Liver (tissue), 9 donors: ENCODE results near the gene MED12L. TPM values are rescaled to one million over a fixed set of nuclear protein-coding genes. Genes with fewer than 3 reads are reported as not detected.
"Not testable (repeated sequence)": the region's sequence is repeated elsewhere in the genome, so short reads cannot be mapped to it uniquely, and the experiment has no call there.

Experiments used
- DNase-seq: peaks from one replicate; pipeline ENCODE4 v3.0.0-alpha.2; 2017; ENCODE audit warnings: low spot score
- H3K27ac ChIP-seq, 2 donors: one replicate each; pipeline ENCODE4 v1.7.0; 2013; ENCODE audit warnings: inconsistent platforms in 2 of 2, low read length in 2 of 2, control low read depth in 1 of 2, low read depth in 1 of 2, mild to moderate bottlenecking in 1 of 2
- H3K27me3 ChIP-seq, 4 donors: one replicate each; pipeline versions ENCODE4 v1.6.1 to v1.7.0; 2013; ENCODE audit warnings: low read length in 3 of 4, inconsistent platforms in 1 of 4, mild to moderate bottlenecking in 1 of 4, moderate library complexity in 1 of 4; ENCODE audit not compliant: control insufficient read depth in 4 of 4, insufficient read depth in 4 of 4
- H3K36me3 ChIP-seq, 4 donors: one replicate each; pipeline versions ENCODE4 v1.6.1 to v1.7.0; 2013; ENCODE audit warnings: low read length in 3 of 4, mild to moderate bottlenecking in 3 of 4, low read depth in 1 of 4, moderate library complexity in 1 of 4; ENCODE audit not compliant: control insufficient read depth in 4 of 4, insufficient read depth in 3 of 4
- H3K4me1 ChIP-seq, 4 donors: one replicate each; pipeline versions ENCODE4 v1.6.1 to v1.7.0; 2013; ENCODE audit warnings: low read length in 3 of 4, mild to moderate bottlenecking in 3 of 4, moderate library complexity in 1 of 4; ENCODE audit not compliant: control insufficient read depth in 4 of 4, insufficient read depth in 4 of 4
- H3K4me3 ChIP-seq, 3 donors: one replicate each; pipeline versions ENCODE4 v1.6.1 to v1.7.0; 2013; ENCODE audit warnings: low read length in 3 of 3, control low read depth in 1 of 3, low read depth in 1 of 3, mild to moderate bottlenecking in 1 of 3
- H3K9ac ChIP-seq, 2 donors: one replicate each; pipeline ENCODE4 v1.7.0; 2013; ENCODE audit warnings: low read length in 2 of 2, mild to moderate bottlenecking in 2 of 2, moderate library complexity in 2 of 2, control low read depth in 1 of 2, low read depth in 1 of 2
- H3K9me3 ChIP-seq, 4 donors: one replicate each; pipeline versions ENCODE4 v1.6.1 to v1.7.0; 2013; ENCODE audit warnings: low read length in 3 of 4; ENCODE audit not compliant: control insufficient read depth in 4 of 4
- ATF3 ChIP-seq: IDR thresholded peaks from 2 replicates; pipeline ENCODE4 v1.6.1; 2016; ENCODE audit warnings: antibody characterized with exemption
- CTCF ChIP-seq: fragments of 150-350 bp; IDR thresholded peaks from 2 replicates; pipeline ENCODE4 v1.5.1; 2017; ENCODE audit warnings: improper control_type of control experiment, low read depth, low read length; ENCODE audit not compliant: missing input control
- EGR1 ChIP-seq, 2 donors: IDR thresholded peaks; 2 replicates each; pipeline ENCODE4 v1.6.1; 2016 to 2018; ENCODE audit warnings: antibody characterized with exemption in 2 of 2, low read depth in 2 of 2
- FOXA1 ChIP-seq: IDR thresholded peaks from 2 replicates; pipeline ENCODE4 v1.6.1; 2016; ENCODE audit warnings: antibody characterized with exemption
- FOXA2 ChIP-seq: IDR thresholded peaks from 2 replicates; pipeline ENCODE4 v1.6.1; 2016; ENCODE audit warnings: antibody characterized with exemption
- GABPA ChIP-seq, 2 donors: IDR thresholded peaks in 1 of 2; conservative IDR thresholded peaks in 1 of 2; 2 replicates each; pipeline ENCODE4 v1.6.1; 2016; ENCODE audit warnings: antibody characterized with exemption in 2 of 2, mild to moderate bottlenecking in 1 of 2, moderate library complexity in 1 of 2
- HNF4A ChIP-seq, 2 donors: conservative IDR thresholded peaks; 2 replicates each; pipeline ENCODE4 v1.6.1; 2016; ENCODE audit warnings: antibody characterized with exemption in 2 of 2, mild to moderate bottlenecking in 2 of 2
- HNF4G ChIP-seq: IDR thresholded peaks from 2 replicates; pipeline ENCODE4 v1.6.1; 2016; ENCODE audit warnings: antibody characterized with exemption
- JUND ChIP-seq, 2 donors: IDR thresholded peaks; 2 replicates each; pipeline ENCODE4 v1.6.1; 2016; ENCODE audit warnings: antibody characterized with exemption in 2 of 2
- MAX ChIP-seq: IDR thresholded peaks from 2 replicates; pipeline ENCODE4 v1.6.1; 2016; ENCODE audit warnings: antibody characterized with exemption
- NR2F2 ChIP-seq: IDR thresholded peaks from 2 replicates; pipeline ENCODE4 v1.6.1; 2016; ENCODE audit warnings: antibody characterized with exemption
- RAD21 ChIP-seq, 2 donors: IDR thresholded peaks; 2 replicates each; pipeline ENCODE4 v1.6.1; 2016; ENCODE audit warnings: antibody characterized with exemption in 2 of 2, mild to moderate bottlenecking in 2 of 2
- REST ChIP-seq: IDR thresholded peaks from 2 replicates; pipeline ENCODE4 v1.6.1; 2016; ENCODE audit warnings: antibody characterized with exemption, mild to moderate bottlenecking
- RXRA ChIP-seq, 2 donors: IDR thresholded peaks; 2 replicates each; pipeline ENCODE4 v1.6.1; 2017 to 2018; ENCODE audit warnings: antibody characterized with exemption in 2 of 2, mild to moderate bottlenecking in 1 of 2
- SP1 ChIP-seq: IDR thresholded peaks from 2 replicates; pipeline ENCODE4 v1.6.1; 2018; ENCODE audit warnings: antibody characterized with exemption, mild to moderate bottlenecking
- TAF1 ChIP-seq: conservative IDR thresholded peaks from 2 replicates; pipeline ENCODE4 v1.6.1; 2016; ENCODE audit warnings: antibody characterized with exemption, mild to moderate bottlenecking
- YY1 ChIP-seq: IDR thresholded peaks from 2 replicates; pipeline ENCODE4 v1.6.1; 2016; ENCODE audit warnings: antibody characterized with exemption, mild to moderate bottlenecking
- ZBTB33 ChIP-seq: IDR thresholded peaks from 2 replicates; pipeline ENCODE4 v1.6.1; 2016; ENCODE audit warnings: antibody characterized with exemption
- WGBS: extraction: QIAGEN DNeasy Blood & Tissue Kit; methylation state at CpG from one replicate; pipeline ENCODE4 v1.1.7; 2013; 5-methylcytosine and 5-hydroxymethylcytosine counted together
- polyA plus RNA-seq, 2 donors: library from polyadenylated mRNA; stranded (reverse) in 1 of 2; unstranded in 1 of 2; fragments of 200-250 nt in 1 of 2; fragments of >200 nt in 1 of 2; fragmentation: Nextera tagmentation in 1 of 2; extraction: Ambion mirVana in 1 of 2; gene quantifications; one replicate each; pipeline versions ENCODE4 v1.2.1 to v1.2.3, GENCODE V29; 2013 to 2015
- total RNA-seq, 2 donors: library from RNA; depleted of rRNA; stranded (reverse); fragments of >200 nt; gene quantifications; one replicate each; pipeline ENCODE4 v1.2.3, GENCODE V29; 2014
- donor health status: healthy.
- donor health status: healthy.
- donor health status: healthy.
- donor health status: healthy.
- donor health status: healthy.

Gene MED12L
- total and polyA plus RNA-seq, 4 donors = 0.02 to 2.1 (median 0.49) TPM

- no peak overlapping the region for H3K4me3 ChIP-seq
- no peaks in the 10 kb centered on the region for H3K4me1 ChIP-seq
- H3K9me3 ChIP-seq = no peaks in the 10 kb centered on the region
- no peak for TF ChIP-seq NR2F2
- TF ChIP-seq TAF1 = no peak
- TF ChIP-seq YY1 = no peak
- no peak for TF ChIP-seq RAD21 (IDR thresholded peaks at IDR 0.05)
- no peak for TF ChIP-seq JUND (IDR thresholded peaks at IDR 0.05)
- no peak for TF ChIP-seq SP1
- TF ChIP-seq EGR1 (IDR thresholded peaks at IDR 0.05; ENCODE audit: low read depth in 2 of 2) = no peak
- no peak for TF ChIP-seq HNF4A (conservative IDR thresholded peaks at IDR 0.05)
- no peak for TF ChIP-seq RXRA (IDR thresholded peaks at IDR 0.05)
- no peak for TF ChIP-seq FOXA1
- no peak for TF ChIP-seq REST
- no peak for DNase-seq
- 90% methylated on average over 7 of the region's 7 CpGs for WGBS
- no peaks in the 10 kb centered on the region for H3K27me3 ChIP-seq
- H3K27ac ChIP-seq = no peak overlapping the region
- no peak overlapping the region for H3K9ac ChIP-seq
- no peaks in the 10 kb centered on the region for H3K36me3 ChIP-seq
Measured at GRCh38 chr3:151236736-151237135, 151.3 kb downstream of the MED12L start.

GRCh38 chr3:151242006-151242405 lies 156.5 kb downstream of the MED12L start:
- H3K27me3 ChIP-seq, DNase-seq, H3K4me3 ChIP-seq, H3K9ac ChIP-seq, H3K36me3 ChIP-seq, H3K9me3 ChIP-seq, H3K4me1 ChIP-seq, H3K27ac ChIP-seq: not testable (repeated sequence)
- 86% methylated on average over 14 of the region's 18 CpGs for WGBS

- WGBS = 35% methylated on average over 3 of the region's 3 CpGs
- DNase-seq = no peak
- Histone ChIP-seq H3K4me3 (no peak overlapping the region), H3K9ac (no peak overlapping the region), H3K27me3 (no peaks in the 10 kb centered on the region), H3K27ac (no peak overlapping the region), H3K36me3 (no peaks in the 10 kb centered on the region), H3K4me1 (no peaks in the 10 kb centered on the region), H3K9me3 (no peaks in the 10 kb centered on the region)
- no peak for TF ChIP-seq RXRA (IDR thresholded peaks at IDR 0.05)
- TF ChIP-seq TAF1 = no peak
- no peak for TF ChIP-seq HNF4G
- no peak for TF ChIP-seq GABPA (IDR thresholded peaks at IDR 0.05 in 1 of 2, conservative IDR thresholded peaks at IDR 0.05 in 1 of 2)
- TF ChIP-seq NR2F2 = no peak
- no peak for TF ChIP-seq CTCF
- TF ChIP-seq EGR1 (IDR thresholded peaks at IDR 0.05; ENCODE audit: low read depth in 2 of 2) = no peak
- TF ChIP-seq ATF3 = no peak
- no peak for TF ChIP-seq FOXA2
- TF ChIP-seq FOXA1 = no peak
- TF ChIP-seq MAX = no peak
- TF ChIP-seq YY1 = no peak
- no peak for TF ChIP-seq ZBTB33
- no peak for TF ChIP-seq HNF4A (conservative IDR thresholded peaks at IDR 0.05)
- TF ChIP-seq SP1 = no peak
Measured at GRCh38 chr3:151248772-151249337, 163.4 kb downstream of the MED12L start.
